Measurements from ENCODE around the gene BLOC1S4.

Gene BLOC1S4

DNA sequence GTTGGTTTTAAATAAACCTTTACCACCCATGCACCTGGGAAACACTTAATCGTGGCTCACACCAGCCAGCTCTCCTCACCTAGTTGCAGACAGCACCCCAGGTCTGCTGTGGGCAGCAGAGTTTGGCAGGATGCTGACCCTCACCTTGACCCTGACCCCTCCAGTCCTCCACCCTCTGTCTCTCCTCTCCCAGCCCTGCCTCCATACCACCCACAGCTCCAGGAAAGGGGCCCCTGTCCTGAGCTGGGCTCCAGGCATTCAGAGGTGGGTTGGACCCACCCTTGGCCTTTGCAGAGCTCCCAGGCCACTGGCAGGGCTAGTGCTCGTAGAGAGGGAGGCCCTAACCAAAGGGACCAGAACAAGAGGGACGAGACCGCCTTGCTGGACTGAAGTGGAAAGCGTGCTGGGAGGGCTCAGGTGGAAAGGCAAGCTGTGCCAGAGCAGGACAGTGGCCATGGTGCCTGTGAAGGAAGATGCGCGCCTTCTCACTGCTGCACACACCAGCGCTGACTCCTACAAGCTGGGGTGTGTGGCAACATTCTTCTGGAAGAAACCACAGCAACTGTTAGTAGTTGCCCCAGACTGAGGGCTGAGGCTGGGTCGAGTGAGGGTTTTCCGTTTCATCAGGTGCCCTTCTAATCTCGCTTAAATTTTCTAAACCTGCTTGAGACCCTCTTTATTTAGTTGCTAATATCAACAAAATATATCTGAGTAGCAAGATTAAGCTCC lies 32.9 kb upstream of the BLOC1S4 start:
- no peak for DNase-seq
- in situ Hi-C loops (cut with HindIII; ENCODE audit: low pct_ligation_motif_present, low sequenced_read_pairs): no loop called here
- H3K27me3 ChIP-seq (replicated peaks): no peaks in the 10 kb centered on the region
- no peak overlapping the region for H3K27ac ChIP-seq
- TF ChIP-seq, protein P1, sequence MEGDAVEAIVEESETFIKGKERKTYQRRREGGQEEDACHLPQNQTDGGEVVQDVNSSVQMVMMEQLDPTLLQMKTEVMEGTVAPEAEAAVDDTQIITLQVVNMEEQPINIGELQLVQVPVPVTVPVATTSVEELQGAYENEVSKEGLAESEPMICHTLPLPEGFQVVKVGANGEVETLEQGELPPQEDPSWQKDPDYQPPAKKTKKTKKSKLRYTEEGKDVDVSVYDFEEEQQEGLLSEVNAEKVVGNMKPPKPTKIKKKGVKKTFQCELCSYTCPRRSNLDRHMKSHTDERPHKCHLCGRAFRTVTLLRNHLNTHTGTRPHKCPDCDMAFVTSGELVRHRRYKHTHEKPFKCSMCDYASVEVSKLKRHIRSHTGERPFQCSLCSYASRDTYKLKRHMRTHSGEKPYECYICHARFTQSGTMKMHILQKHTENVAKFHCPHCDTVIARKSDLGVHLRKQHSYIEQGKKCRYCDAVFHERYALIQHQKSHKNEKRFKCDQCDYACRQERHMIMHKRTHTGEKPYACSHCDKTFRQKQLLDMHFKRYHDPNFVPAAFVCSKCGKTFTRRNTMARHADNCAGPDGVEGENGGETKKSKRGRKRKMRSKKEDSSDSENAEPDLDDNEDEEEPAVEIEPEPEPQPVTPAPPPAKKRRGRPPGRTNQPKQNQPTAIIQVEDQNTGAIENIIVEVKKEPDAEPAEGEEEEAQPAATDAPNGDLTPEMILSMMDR (IDR thresholded peaks at IDR 0.05; ENCODE audit: low read depth, low read length, missing control alignments): no peak
- H3K36me3 ChIP-seq (replicated peaks): no peaks in the 10 kb centered on the region
- H3K4me3 ChIP-seq (ENCODE audit: low read depth, low read length): no peak overlapping the region

DNA sequence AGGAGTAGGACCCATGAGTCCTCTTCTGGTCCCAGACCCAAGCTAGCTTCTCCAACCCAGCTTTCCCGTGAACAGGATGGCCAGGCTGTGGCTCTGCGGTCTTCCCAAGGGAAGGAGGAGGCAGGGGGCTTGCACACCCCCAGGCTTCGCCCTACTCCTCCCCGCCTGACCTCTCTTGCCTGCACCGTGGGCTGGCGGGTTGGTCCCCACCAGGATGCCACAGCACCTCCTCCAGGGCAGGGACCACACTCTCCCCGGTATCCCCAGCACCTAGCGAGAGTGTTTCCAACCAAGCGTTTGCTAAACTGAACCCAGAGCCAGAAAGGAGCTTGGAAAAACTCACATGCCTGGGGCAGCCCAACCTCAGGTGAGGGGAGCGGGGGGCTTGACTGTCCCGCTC lies 31.3 kb upstream of the BLOC1S4 start:
- Histone ChIP-seq H3K27ac (no peak overlapping the region), H3K27me3 (replicated peaks) (no peaks in the 10 kb centered on the region), H3K36me3 (replicated peaks) (no peaks in the 10 kb centered on the region), H3K4me3 (ENCODE audit: low read depth, low read length) (no peak overlapping the region)
- TF ChIP-seq, protein P1 (IDR thresholded peaks at IDR 0.05; ENCODE audit: low read depth, low read length, missing control alignments): no peak
- in situ Hi-C loops (cut with HindIII; ENCODE audit: low pct_ligation_motif_present, low sequenced_read_pairs): no loop called here
- no peak for DNase-seq

DNA sequence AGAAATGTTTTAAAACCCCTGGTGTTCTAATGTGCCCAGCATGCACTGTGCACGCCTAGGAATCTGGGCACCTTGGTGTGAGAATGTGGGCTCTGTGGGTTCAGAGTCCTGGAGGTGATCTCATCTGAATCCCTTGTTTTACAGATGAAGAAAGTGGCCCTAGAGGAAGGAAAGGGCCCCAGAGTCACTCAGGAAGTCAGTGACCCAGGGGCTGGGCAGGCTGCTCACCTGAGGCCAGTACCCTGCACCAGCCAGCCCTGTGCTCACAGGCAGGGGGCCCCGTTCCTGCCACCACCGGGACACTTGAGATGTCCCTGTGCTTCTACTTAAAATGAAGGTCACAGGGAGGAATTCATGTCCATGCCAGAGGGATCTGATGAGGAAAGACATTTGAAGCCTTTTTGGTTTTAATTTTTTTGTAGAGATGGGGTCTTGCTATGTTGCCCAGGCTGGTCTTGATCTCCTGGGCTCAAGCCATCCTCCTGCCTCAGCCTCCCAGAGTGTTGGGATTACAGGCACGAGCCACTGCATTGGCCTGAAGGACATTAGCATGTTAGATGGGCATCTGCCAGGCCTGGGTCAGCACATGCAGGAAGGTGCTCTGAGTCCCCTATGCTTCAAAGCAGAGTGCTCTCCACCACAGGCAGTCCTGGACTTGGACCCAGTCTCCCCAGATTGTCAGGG lies 29.7 kb upstream of the BLOC1S4 start:
- no peak overlapping the region for H3K4me3 ChIP-seq (ENCODE audit: low read depth, low read length)
- H3K27ac ChIP-seq: no peak overlapping the region
- in situ Hi-C loops (cut with HindIII; ENCODE audit: low pct_ligation_motif_present, low sequenced_read_pairs): no loop called here
- H3K27me3 ChIP-seq (replicated peaks): no peaks in the 10 kb centered on the region
- H3K36me3 ChIP-seq (replicated peaks): no peaks in the 10 kb centered on the region
- DNase-seq: no peak
- TF ChIP-seq, protein P1 (IDR thresholded peaks at IDR 0.05; ENCODE audit: low read depth, low read length, missing control alignments): no peak

DNA sequence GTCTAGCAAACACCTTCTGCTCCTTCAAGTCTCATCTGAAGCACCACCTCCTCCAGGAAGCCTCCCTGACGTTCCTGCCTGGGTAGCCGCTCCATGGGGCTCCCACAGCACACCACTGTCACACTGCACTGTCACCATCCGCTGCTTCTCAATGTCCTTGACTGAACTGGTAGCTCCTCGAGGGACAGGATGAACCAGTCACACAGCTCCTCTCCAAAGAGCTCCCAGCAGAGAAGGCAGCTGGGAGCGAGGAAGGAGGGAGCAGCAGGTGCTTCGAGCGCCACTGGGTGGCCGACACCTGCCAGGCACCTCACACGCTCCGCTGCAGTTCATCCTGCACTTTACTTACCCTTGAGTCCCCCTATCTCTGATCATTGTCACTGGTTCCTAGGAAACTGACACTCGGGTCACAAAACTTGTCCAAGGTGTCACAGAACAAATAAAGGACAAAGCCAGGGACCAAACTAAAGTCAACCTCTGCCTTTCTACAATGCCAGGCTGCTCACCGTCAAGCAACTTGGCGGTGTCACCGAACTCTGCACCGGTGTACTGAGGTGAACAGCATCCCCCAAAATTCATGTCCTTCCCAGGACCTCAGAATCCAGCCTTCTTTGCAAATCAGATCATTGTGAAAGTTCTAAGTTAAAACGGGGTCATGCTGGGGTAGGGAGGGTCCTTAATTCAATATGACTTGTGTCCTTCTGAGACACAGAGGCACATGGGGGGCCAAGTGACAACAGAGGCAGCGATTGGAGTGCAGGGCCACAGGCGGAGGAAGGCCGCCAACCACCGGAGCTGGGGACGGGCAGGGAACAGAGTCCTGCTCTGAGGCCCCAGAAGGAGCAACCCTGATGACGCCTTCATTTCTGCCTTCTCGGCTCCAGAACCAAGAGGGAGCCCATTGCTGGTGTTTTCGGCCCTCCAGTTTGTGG lies 27.8 kb upstream of the BLOC1S4 start:
- no peaks in the 10 kb centered on the region for H3K27me3 ChIP-seq (replicated peaks)
- in situ Hi-C loops (cut with HindIII; ENCODE audit: low pct_ligation_motif_present, low sequenced_read_pairs): no loop called here
- no peak for DNase-seq
- TF ChIP-seq, protein P1 (IDR thresholded peaks at IDR 0.05; ENCODE audit: low read depth, low read length, missing control alignments): no peak
- peak overlapping the region; percentile 71 for H3K27ac ChIP-seq
- H3K36me3 ChIP-seq (replicated peaks): no peaks in the 10 kb centered on the region
- H3K4me3 ChIP-seq (ENCODE audit: low read depth, low read length): no peak overlapping the region

DNA sequence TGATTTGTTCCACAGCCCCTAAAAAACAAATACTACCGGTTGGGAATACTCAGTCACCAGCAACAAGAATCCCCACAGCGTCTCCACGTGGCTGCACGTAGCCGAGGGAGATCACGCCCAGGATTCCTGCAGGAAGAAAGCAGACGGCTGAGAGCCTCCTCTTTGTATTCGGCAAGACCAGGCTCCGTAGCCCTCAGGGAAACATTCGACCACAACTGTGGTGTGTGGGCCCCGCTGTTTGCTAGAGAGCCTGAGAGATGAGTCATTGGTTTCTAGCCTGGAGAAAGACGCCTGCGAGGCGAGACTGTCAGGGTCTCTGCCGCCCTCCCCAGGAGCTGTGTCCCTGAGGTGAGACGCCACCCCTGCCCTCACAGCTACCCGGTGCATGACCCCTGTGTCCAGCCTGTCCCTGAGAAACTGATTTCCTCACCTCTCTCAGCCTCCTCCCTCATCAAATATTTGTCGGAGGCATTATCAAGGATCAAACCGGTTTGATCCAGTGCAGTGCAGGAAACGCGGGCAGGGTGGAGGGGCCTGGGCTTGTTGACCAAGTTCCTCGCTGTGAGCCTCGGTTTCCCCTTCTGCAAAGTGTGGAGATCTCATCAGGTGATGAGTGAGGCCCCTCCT lies 27.0 kb upstream of the BLOC1S4 start:
- H3K36me3 ChIP-seq (replicated peaks): no peaks in the 10 kb centered on the region
- no peaks in the 10 kb centered on the region for H3K27me3 ChIP-seq (replicated peaks)
- in situ Hi-C loops (cut with HindIII; ENCODE audit: low pct_ligation_motif_present, low sequenced_read_pairs): no loop called here
- no peak overlapping the region for H3K4me3 ChIP-seq (ENCODE audit: low read depth, low read length)
- DNase-seq: peak; percentile 96
- H3K27ac ChIP-seq: peak overlapping the region; percentile 71
- TF ChIP-seq, protein P1 (IDR thresholded peaks at IDR 0.05; ENCODE audit: low read depth, low read length, missing control alignments): peak; percentile 32
